Prostate gland (tissue), 2 donors: ENCODE measurements around the gene AHSP.

Experiments
- CTCF ChIP-seq, 4 experiments: fragments of 200-600 bp in 2 of 4; fragments of 450-650 bp in 2 of 4; sonication (generic) in 2 of 4; IDR thresholded peaks; 1 replicate in 3 of 4; 2 replicates in 1 of 4; pipeline ENCODE4 v1.5.1; 2016 to 2019; ENCODE audit warnings: antibody characterized with exemption in 4 of 4, mild to moderate bottlenecking in 2 of 4, moderate library complexity in 2 of 4
- POLR2A ChIP-seq: fragments of 450-650 bp; IDR thresholded peaks from one replicate; pipeline ENCODE4 v1.6.1; 2016; ENCODE audit warnings: antibody characterized with exemption, mild to moderate bottlenecking
- POLR2AphosphoS5 ChIP-seq: sonication (generic); formaldehyde crosslinking; IDR thresholded peaks from one replicate; pipeline ENCODE4 v1.6.1; 2017; ENCODE audit warnings: antibody characterized with exemption

- no peak for TF ChIP-seq CTCF (IDR thresholded peaks at IDR 0.05)
- no peak for TF ChIP-seq POLR2A
- TF ChIP-seq POLR2AphosphoS5, result no peak
Measured at GRCh38 chr16:31542763-31543162, 15.1 kb downstream of the AHSP start.
